HG03354 (cell line): ENCODE data around the gene TMEM97.

Experiments
- ATAC-seq: cut with Tn5 transposase; IDR thresholded peaks from one replicate; pipeline ENCODE4 v1.9.1; 2021; ENCODE audit warnings: mild to moderate bottlenecking; ENCODE audit not compliant: unreplicated experiment, poor library complexity, severe bottlenecking

Gene TMEM97

GRCh38 chr17:28357901-28358197, 38.8 kb downstream of the TMEM97 start:
- no peak for ATAC-seq

GRCh38 chr17:28363186-28363585, 44.2 kb downstream of the TMEM97 start:
- ATAC-seq: no peak

- no peak for ATAC-seq
Observed at GRCh38 chr17:28363776-28364650, 45.0 kb downstream of the TMEM97 start.

GRCh38 chr17:28364665-28365363, 45.8 kb downstream of the TMEM97 start, which contains the start of gene SEBOX:
SEBOX (minus strand) TSS chr17:28365199; CDS start chr17:28365151, 48 bp downstream.
- ATAC-seq: no peak

- ATAC-seq: no peak
Observed at GRCh38 chr17:28365487-28365886, 46.5 kb downstream of the TMEM97 start.

GRCh38 chr17:28366605-28367004, 47.6 kb downstream of the TMEM97 start:
- no peak for ATAC-seq

- ATAC-seq: no peak
Observed at GRCh38 chr17:28367641-28368305, 48.8 kb downstream of the TMEM97 start.

GRCh38 chr17:28368306-28368831, 49.4 kb downstream of the TMEM97 start:
- ATAC-seq: no peak

GRCh38 chr17:28368915-28369683, 50.1 kb downstream of the TMEM97 start:
- no peak for ATAC-seq

GRCh38 chr17:28369684-28370034, 50.7 kb downstream of the TMEM97 start:
- ATAC-seq: no peak

GRCh38 chr17:28370035-28370743, 51.2 kb downstream of the TMEM97 start, which contains the start of gene VTN:
VTN (minus strand) TSS chr17:28370307; CDS start chr17:28370203, 104 bp downstream.
- no peak for ATAC-seq

GRCh38 chr17:28370744-28371103, 51.7 kb downstream of the TMEM97 start:
- ATAC-seq: no peak

GRCh38 chr17:28371245-28372202, 52.5 kb downstream of the TMEM97 start, which contains the start of gene SARM1:
SARM1 (plus strand) TSS chr17:28371694; CDS start chr17:28372033, 339 bp downstream.
- peak; percentile 82 for ATAC-seq

- ATAC-seq: no peak
Observed at GRCh38 chr17:28372203-28372944, 53.4 kb downstream of the TMEM97 start.

- no peak for ATAC-seq
Observed at GRCh38 chr17:28372945-28373274, 53.9 kb downstream of the TMEM97 start.
